Ecto neural progenitor cell (in vitro differentiated cells): Measurements from ENCODE around the gene HOXA3.

Source experiments
- DNase-seq: peaks from one replicate; pipeline ENCODE4 v3.0.0-alpha.2; 2018; ENCODE audit warnings: low spot score

Gene HOXA3

GRCh38 chr7:27091105-27091504, 61.3 kb downstream of the HOXA3 start:
- DNase-seq = no peak

- no peak for DNase-seq
Observed at GRCh38 chr7:27088002-27088922, 64.1 kb downstream of the HOXA3 start.

GRCh38 chr7:27083646-27084045, 68.7 kb downstream of the HOXA3 start:
- DNase-seq = no peak

- no peak for DNase-seq
Observed at GRCh38 chr7:27082171-27082570, 70.2 kb downstream of the HOXA3 start.

GRCh38 chr7:27080844-27081436, 71.4 kb downstream of the HOXA3 start:
- no peak for DNase-seq

- DNase-seq = no peak
Observed at GRCh38 chr7:27079234-27079975, 73.0 kb downstream of the HOXA3 start.

GRCh38 chr7:27078616-27079233, 73.7 kb downstream of the HOXA3 start:
- no peak for DNase-seq

- DNase-seq = no peak
Observed at GRCh38 chr7:27073076-27073475, 79.3 kb downstream of the HOXA3 start.

- no peak for DNase-seq
Observed at GRCh38 chr7:27071622-27072390, 80.6 kb downstream of the HOXA3 start.

- no peak for DNase-seq
Observed at GRCh38 chr7:27068259-27068658, 84.1 kb downstream of the HOXA3 start.

GRCh38 chr7:27066148-27066547, 86.2 kb downstream of the HOXA3 start:
- DNase-seq = no peak

GRCh38 chr7:27065709-27066108, 86.7 kb downstream of the HOXA3 start:
- no peak for DNase-seq

GRCh38 chr7:27064661-27065060, 87.7 kb downstream of the HOXA3 start:
- no peak for DNase-seq

GRCh38 chr7:27064159-27064558, 88.2 kb downstream of the HOXA3 start:
- no peak for DNase-seq

GRCh38 chr7:27062946-27063345, 89.4 kb downstream of the HOXA3 start:
- DNase-seq = no peak
